Keratinocyte (primary cell): ENCODE results near the gene PRPSAP1.

ENCODE experiments used
- CTCF ChIP-seq, 3 experiments: IDR thresholded peaks in 1 of 3; conservative IDR thresholded peaks in 1 of 3; optimal IDR thresholded peaks in 1 of 3; 2 replicates in 2 of 3; 3 replicates in 1 of 3; pipeline versions ENCODE3 to v1.5.1; 2011; ENCODE audit warnings: low read length in 3 of 3, mild to moderate bottlenecking in 3 of 3, moderate library complexity in 2 of 3, control low read depth in 1 of 3, inconsistent platforms in 1 of 3; ENCODE audit not compliant: insufficient read depth in 2 of 3; ENCODE audit errors: extremely low read depth in 1 of 3
- EZH2 ChIP-seq: IDR thresholded peaks from one replicate; pipeline ENCODE4 v1.6.1; 2012; ENCODE audit warnings: inconsistent platforms, mild to moderate bottlenecking, low read length, moderate library complexity

- TF ChIP-seq EZH2 (no peak), CTCF (optimal IDR thresholded peaks at IDR 0.05 in 1 of 3, IDR thresholded peaks at IDR 0.05 in 1 of 3, conservative IDR thresholded peaks at IDR 0.05 in 1 of 3; ENCODE audit: extremely low read depth in 1 of 3, insufficient read depth in 2 of 3, low read length in 3 of 3) (peak; percentile 82 to 93 (median 91))
Measured at GRCh38 chr17:76278952-76279741, 74.6 kb downstream of the PRPSAP1 start.
